SK-N-SH treated with all-trans-retinoic acid at 6 μM for 48 hours (cell line): Measurements from ENCODE around the gene NUP210.

Source experiments
- ATAC-seq: fragments of 200-7000 bp; cut with Tn5 transposase; 3 replicates; pipeline ENCODE4 v1.9.1; 2020; ENCODE audit warnings: mild to moderate bottlenecking, moderate library complexity
- ARNTL ChIP-seq: fragments of 450-650 bp; formaldehyde crosslinking; IDR thresholded peaks from 2 replicates; pipeline ENCODE4 v1.5.0; 2020; ENCODE audit warnings: low read depth, mild to moderate bottlenecking, moderate library complexity, borderline replicate concordance
- CSDC2 ChIP-seq: fragments of 250-450 bp; sonication (Bioruptor Pico); IDR thresholded peaks from 2 replicates; pipeline ENCODE4 v1.5.0; 2020; ENCODE audit warnings: mild to moderate bottlenecking, moderate library complexity
- ESRRG ChIP-seq: fragments of 250-450 bp; sonication (Bioruptor Pico); IDR thresholded peaks from 2 replicates; pipeline ENCODE4 v1.6.1; 2021; ENCODE audit warnings: mild to moderate bottlenecking
- GLIS3 ChIP-seq: fragments of 250-450 bp; sonication (Bioruptor Pico); IDR thresholded peaks from 2 replicates; pipeline ENCODE4 v1.5.0; 2020; ENCODE audit warnings: mild to moderate bottlenecking, moderate library complexity
- ISL1 ChIP-seq: fragments of 250-450 bp; sonication (Bioruptor Pico); IDR thresholded peaks from 2 replicates; pipeline ENCODE4 v2.1.2; 2022; ENCODE audit warnings: mild to moderate bottlenecking, moderate library complexity
- OSR1 ChIP-seq: fragments of 250-450 bp; sonication (Bioruptor Pico); IDR thresholded peaks from 2 replicates; pipeline ENCODE4 v1.8.0; 2022; ENCODE audit warnings: moderate library complexity, mild to moderate bottlenecking, inconsistent platforms
- PPARA ChIP-seq: fragments of 250-450 bp; sonication (Bioruptor Pico); IDR thresholded peaks from 2 replicates; pipeline ENCODE4 v1.5.0; 2020; ENCODE audit warnings: mild to moderate bottlenecking, borderline replicate concordance
- RARB ChIP-seq: fragments of 250-450 bp; sonication (Bioruptor Pico); IDR thresholded peaks from 2 replicates; pipeline ENCODE4 v1.8.0; 2021; ENCODE audit warnings: mild to moderate bottlenecking, moderate library complexity
- SNAI2 ChIP-seq: fragments of 250-450 bp; sonication (Bioruptor Pico); IDR thresholded peaks from 2 replicates; pipeline ENCODE4 v1.5.0; 2020; ENCODE audit warnings: mild to moderate bottlenecking, moderate library complexity
- TOX ChIP-seq: fragments of 250-450 bp; sonication (Bioruptor Pico); IDR thresholded peaks from 2 replicates; pipeline ENCODE4 v1.8.0; 2021; ENCODE audit warnings: mild to moderate bottlenecking, moderate library complexity, borderline replicate concordance
- ZC3H10 ChIP-seq: fragments of 250-450 bp; sonication (Bioruptor Pico); IDR thresholded peaks from 2 replicates; pipeline ENCODE4 v1.5.1; 2021; ENCODE audit warnings: mild to moderate bottlenecking, moderate library complexity
- ZFP3 ChIP-seq: fragments of 250-450 bp; sonication (Bioruptor Pico); IDR thresholded peaks from 2 replicates; pipeline ENCODE4 v1.5.0; 2020; ENCODE audit warnings: mild to moderate bottlenecking, moderate library complexity
- ZFP30 ChIP-seq: fragments of 450-650 bp; formaldehyde crosslinking; IDR thresholded peaks from 2 replicates; pipeline ENCODE4 v1.5.0; 2022; ENCODE audit warnings: mild to moderate bottlenecking, moderate library complexity
- ZNF70 ChIP-seq: fragments of 450-650 bp; formaldehyde crosslinking; IDR thresholded peaks from 2 replicates; pipeline ENCODE4 v1.5.0; 2020; ENCODE audit warnings: mild to moderate bottlenecking, moderate library complexity
- ZNF8 ChIP-seq: fragments of 450-650 bp; formaldehyde crosslinking; IDR thresholded peaks from 2 replicates; pipeline ENCODE4 v1.5.0; 2020; ENCODE audit warnings: mild to moderate bottlenecking, moderate library complexity
- TF ChIP-seq, protein P1 (sequence below): fragments of 250-450 bp; sonication (Bioruptor Pico); IDR thresholded peaks from 2 replicates; pipeline ENCODE4 v1.5.1; 2020; ENCODE audit warnings: low read depth, mild to moderate bottlenecking, moderate library complexity
- TF ChIP-seq, protein P2 (sequence below): fragments of 250-450 bp; sonication (Bioruptor Pico); IDR thresholded peaks from 2 replicates; pipeline ENCODE4 v1.8.0; 2021; ENCODE audit warnings: low read depth, mild to moderate bottlenecking, moderate library complexity, borderline replicate concordance
- TF ChIP-seq, protein P3 (sequence below): fragments of 250-450 bp; sonication (Bioruptor Pico); IDR thresholded peaks from 2 replicates; pipeline ENCODE4 v1.5.1; 2021; ENCODE audit warnings: mild to moderate bottlenecking, moderate library complexity
- TF ChIP-seq, protein P4 (sequence below): fragments of 250-450 bp; sonication (Bioruptor Pico); IDR thresholded peaks from 2 replicates; pipeline ENCODE4 v1.8.0; 2020; ENCODE audit warnings: mild to moderate bottlenecking, moderate library complexity, borderline replicate concordance
- TF ChIP-seq, protein P5 (sequence below): fragments of 250-450 bp; sonication (Bioruptor Pico); IDR thresholded peaks from 2 replicates; pipeline ENCODE4 v1.5.0; 2020; ENCODE audit warnings: mild to moderate bottlenecking, moderate library complexity

NUP210 gene

DNA sequence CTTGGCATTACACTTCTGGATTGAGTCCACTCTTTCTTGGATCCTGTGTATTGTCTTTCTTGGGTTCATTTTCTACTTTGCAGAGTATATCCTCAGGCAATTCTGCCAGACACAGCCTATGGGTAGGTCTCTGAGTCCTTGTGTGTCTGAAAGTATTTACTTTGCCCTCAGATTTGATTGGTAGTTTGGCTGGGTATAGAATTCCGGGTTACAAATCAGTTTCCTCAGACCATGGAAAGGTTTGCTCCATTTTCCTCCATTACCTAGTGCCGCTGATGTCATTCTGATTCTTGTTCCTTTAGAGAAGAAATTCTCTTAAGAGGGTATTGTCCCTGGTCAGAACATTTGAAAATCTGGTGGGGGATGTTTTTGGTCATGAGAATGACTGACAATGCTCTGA lies 133.2 kb downstream of the NUP210 start:
- no peak for TF ChIP-seq ESRRG (CRISPR knock-in tag)
- no peak for TF ChIP-seq SNAI2 (CRISPR knock-in tag)
- TF ChIP-seq, protein P1, sequence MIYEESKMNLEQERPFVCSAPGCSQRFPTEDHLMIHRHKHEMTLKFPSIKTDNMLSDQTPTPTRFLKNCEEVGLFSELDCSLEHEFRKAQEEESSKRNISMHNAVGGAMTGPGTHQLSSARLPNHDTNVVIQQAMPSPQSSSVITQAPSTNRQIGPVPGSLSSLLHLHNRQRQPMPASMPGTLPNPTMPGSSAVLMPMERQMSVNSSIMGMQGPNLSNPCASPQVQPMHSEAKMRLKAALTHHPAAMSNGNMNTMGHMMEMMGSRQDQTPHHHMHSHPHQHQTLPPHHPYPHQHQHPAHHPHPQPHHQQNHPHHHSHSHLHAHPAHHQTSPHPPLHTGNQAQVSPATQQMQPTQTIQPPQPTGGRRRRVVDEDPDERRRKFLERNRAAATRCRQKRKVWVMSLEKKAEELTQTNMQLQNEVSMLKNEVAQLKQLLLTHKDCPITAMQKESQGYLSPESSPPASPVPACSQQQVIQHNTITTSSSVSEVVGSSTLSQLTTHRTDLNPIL (CRISPR knock-in tag), result no peak
- TF ChIP-seq, protein P2, sequence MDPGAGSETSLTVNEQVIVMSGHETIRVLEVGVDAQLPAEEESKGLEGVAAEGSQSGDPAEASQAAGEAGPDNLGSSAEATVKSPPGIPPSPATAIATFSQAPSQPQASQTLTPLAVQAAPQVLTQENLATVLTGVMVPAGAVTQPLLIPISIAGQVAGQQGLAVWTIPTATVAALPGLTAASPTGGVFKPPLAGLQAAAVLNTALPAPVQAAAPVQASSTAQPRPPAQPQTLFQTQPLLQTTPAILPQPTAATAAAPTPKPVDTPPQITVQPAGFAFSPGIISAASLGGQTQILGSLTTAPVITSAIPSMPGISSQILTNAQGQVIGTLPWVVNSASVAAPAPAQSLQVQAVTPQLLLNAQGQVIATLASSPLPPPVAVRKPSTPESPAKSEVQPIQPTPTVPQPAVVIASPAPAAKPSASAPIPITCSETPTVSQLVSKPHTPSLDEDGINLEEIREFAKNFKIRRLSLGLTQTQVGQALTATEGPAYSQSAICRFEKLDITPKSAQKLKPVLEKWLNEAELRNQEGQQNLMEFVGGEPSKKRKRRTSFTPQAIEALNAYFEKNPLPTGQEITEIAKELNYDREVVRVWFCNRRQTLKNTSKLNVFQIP (CRISPR knock-in tag), result no peak
- TF ChIP-seq ZNF8 (CRISPR knock-in tag), result no peak
- no peak for TF ChIP-seq ARNTL (CRISPR knock-in tag)
- no peak for TF ChIP-seq ZC3H10 (CRISPR knock-in tag)
- TF ChIP-seq, protein P3, sequence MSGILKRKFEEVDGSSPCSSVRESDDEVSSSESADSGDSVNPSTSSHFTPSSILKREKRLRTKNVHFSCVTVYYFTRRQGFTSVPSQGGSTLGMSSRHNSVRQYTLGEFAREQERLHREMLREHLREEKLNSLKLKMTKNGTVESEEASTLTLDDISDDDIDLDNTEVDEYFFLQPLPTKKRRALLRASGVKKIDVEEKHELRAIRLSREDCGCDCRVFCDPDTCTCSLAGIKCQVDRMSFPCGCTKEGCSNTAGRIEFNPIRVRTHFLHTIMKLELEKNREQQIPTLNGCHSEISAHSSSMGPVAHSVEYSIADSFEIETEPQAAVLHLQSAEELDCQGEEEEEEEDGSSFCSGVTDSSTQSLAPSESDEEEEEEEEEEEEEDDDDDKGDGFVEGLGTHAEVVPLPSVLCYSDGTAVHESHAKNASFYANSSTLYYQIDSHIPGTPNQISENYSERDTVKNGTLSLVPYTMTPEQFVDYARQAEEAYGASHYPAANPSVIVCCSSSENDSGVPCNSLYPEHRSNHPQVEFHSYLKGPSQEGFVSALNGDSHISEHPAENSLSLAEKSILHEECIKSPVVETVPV (CRISPR knock-in tag), result no peak
- no peak for TF ChIP-seq PPARA (CRISPR knock-in tag)
- no peak for TF ChIP-seq ISL1 (CRISPR knock-in tag)
- no peak for TF ChIP-seq GLIS3 (CRISPR knock-in tag)
- no peak for TF ChIP-seq ZFP3 (CRISPR knock-in tag)
- TF ChIP-seq, protein P4, sequence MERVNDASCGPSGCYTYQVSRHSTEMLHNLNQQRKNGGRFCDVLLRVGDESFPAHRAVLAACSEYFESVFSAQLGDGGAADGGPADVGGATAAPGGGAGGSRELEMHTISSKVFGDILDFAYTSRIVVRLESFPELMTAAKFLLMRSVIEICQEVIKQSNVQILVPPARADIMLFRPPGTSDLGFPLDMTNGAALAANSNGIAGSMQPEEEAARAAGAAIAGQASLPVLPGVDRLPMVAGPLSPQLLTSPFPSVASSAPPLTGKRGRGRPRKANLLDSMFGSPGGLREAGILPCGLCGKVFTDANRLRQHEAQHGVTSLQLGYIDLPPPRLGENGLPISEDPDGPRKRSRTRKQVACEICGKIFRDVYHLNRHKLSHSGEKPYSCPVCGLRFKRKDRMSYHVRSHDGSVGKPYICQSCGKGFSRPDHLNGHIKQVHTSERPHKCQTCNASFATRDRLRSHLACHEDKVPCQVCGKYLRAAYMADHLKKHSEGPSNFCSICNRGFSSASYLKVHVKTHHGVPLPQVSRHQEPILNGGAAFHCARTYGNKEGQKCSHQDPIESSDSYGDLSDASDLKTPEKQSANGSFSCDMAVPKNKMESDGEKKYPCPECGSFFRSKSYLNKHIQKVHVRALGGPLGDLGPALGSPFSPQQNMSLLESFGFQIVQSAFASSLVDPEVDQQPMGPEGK (CRISPR knock-in tag), result no peak
- TF ChIP-seq CSDC2 (CRISPR knock-in tag), result no peak
- no peak for TF ChIP-seq ZFP30 (CRISPR knock-in tag)
- TF ChIP-seq ZNF70 (CRISPR knock-in tag), result no peak
- TF ChIP-seq, protein P5, sequence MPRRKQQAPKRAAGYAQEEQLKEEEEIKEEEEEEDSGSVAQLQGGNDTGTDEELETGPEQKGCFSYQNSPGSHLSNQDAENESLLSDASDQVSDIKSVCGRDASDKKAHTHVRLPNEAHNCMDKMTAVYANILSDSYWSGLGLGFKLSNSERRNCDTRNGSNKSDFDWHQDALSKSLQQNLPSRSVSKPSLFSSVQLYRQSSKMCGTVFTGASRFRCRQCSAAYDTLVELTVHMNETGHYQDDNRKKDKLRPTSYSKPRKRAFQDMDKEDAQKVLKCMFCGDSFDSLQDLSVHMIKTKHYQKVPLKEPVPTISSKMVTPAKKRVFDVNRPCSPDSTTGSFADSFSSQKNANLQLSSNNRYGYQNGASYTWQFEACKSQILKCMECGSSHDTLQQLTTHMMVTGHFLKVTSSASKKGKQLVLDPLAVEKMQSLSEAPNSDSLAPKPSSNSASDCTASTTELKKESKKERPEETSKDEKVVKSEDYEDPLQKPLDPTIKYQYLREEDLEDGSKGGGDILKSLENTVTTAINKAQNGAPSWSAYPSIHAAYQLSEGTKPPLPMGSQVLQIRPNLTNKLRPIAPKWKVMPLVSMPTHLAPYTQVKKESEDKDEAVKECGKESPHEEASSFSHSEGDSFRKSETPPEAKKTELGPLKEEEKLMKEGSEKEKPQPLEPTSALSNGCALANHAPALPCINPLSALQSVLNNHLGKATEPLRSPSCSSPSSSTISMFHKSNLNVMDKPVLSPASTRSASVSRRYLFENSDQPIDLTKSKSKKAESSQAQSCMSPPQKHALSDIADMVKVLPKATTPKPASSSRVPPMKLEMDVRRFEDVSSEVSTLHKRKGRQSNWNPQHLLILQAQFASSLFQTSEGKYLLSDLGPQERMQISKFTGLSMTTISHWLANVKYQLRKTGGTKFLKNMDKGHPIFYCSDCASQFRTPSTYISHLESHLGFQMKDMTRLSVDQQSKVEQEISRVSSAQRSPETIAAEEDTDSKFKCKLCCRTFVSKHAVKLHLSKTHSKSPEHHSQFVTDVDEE (CRISPR knock-in tag), result no peak
- no peak for TF ChIP-seq RARB (CRISPR knock-in tag)
- no peak for ATAC-seq

DNA sequence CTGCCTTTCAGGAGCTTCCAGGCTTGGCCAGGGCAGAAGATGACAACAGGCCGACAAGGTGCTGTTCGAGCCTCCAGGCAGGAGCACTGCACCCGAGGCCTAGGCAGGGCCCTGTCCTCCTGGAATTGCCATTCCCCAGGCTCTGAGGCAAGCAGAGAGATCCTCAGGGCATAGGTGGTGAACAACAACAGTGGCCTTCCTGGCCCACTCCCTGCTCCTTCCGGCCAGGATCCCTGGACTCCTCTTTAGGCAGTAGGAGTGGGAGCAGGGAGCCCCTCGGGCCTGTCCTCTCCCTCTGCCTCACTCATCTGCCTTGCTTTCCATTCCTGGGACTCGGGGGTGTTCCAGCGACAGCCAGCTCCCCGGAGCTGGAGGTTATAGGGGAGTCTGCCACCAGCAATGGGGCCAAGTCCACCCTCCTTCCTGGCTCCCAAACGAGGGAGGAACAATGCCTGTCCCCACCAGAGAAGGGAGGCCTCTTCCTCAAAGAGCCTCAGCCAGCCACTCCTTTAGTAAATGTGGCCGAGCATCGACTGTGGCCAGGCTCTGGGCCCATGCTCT lies 135.0 kb downstream of the NUP210 start:
- ATAC-seq, result no peak
- TF ChIP-seq, protein P4 (CRISPR knock-in tag), result no peak
- TF ChIP-seq GLIS3 (CRISPR knock-in tag), result no peak
- no peak for TF ChIP-seq RARB (CRISPR knock-in tag)
- TF ChIP-seq OSR1 (CRISPR knock-in tag), result no peak
- TF ChIP-seq TOX, result no peak
- no peak for TF ChIP-seq ZFP3 (CRISPR knock-in tag)
- TF ChIP-seq PPARA (CRISPR knock-in tag), result no peak
- TF ChIP-seq, protein P1 (CRISPR knock-in tag), result no peak
- TF ChIP-seq, protein P5 (CRISPR knock-in tag), result no peak
- TF ChIP-seq, all 23 proteins: peak for 0
